NCI-H146 treated with DMSO at 0.1 percent for 48 hours (cell line): ENCODE data around the gene RNF4.
A peak's percentile ranks its signal among the peaks of the same experiment; 100 is the strongest.
"Not testable (repeated sequence)": the region's sequence is repeated elsewhere in the genome, so short reads cannot be mapped to it uniquely, and the experiment has no call there.

Source experiments
- DNase-seq: peaks from one replicate; lab custom pipeline; 2025; ENCODE audit not compliant: unreplicated experiment; lab: John Stamatoyannopoulos, UW

Gene RNF4

GRCh38 chr4:2457481-2458295, 11.2 kb upstream of the RNF4 start:
- no peak for DNase-seq

- no peak for DNase-seq
These were observed 10.1 kb upstream of the RNF4 start for GRCh38 chr4:2458546-2459491.

- no peak for DNase-seq
These were observed 9.1 kb upstream of the RNF4 start for GRCh38 chr4:2459589-2460349.

- DNase-seq = peak; percentile 6
These were observed 7.5 kb upstream of the RNF4 start for GRCh38 chr4:2461246-2461960.

- DNase-seq = peak; percentile 22
These were observed 6.5 kb upstream of the RNF4 start for GRCh38 chr4:2462218-2462991.

- DNase-seq = no peak
These were observed 5.7 kb upstream of the RNF4 start for GRCh38 chr4:2462992-2463762.

GRCh38 chr4:2465032-2465431, 3.9 kb upstream of the RNF4 start:
- no peak for DNase-seq

GRCh38 chr4:2465544-2465943, 3.4 kb upstream of the RNF4 start:
- DNase-seq = not testable (repeated sequence)

GRCh38 chr4:2469192-2469984, 482 bp downstream of the RNF4 start:
- no peak for DNase-seq

GRCh38 chr4:2470791-2471190, 1.9 kb downstream of the RNF4 start:
- DNase-seq = no peak

- DNase-seq = no peak
These were observed 3.3 kb downstream of the RNF4 start for GRCh38 chr4:2472187-2472586.

GRCh38 chr4:2478229-2478628, 9.3 kb downstream of the RNF4 start:
- no peak for DNase-seq

GRCh38 chr4:2480649-2481048, 11.7 kb downstream of the RNF4 start:
- DNase-seq = no peak

- no peak for DNase-seq
These were observed 13.3 kb downstream of the RNF4 start for GRCh38 chr4:2482192-2482591.

GRCh38 chr4:2482693-2483092, 13.8 kb downstream of the RNF4 start:
- no peak for DNase-seq

- no peak for DNase-seq
These were observed 14.3 kb downstream of the RNF4 start for GRCh38 chr4:2483237-2483636.

GRCh38 chr4:2484185-2484584, 15.3 kb downstream of the RNF4 start:
- no peak for DNase-seq

- no peak for DNase-seq
These were observed 16.1 kb downstream of the RNF4 start for GRCh38 chr4:2484993-2485392.
